Chondrocyte (in vitro differentiated cells): ENCODE measurements around the gene RGS6. TPM values are rescaled to one million over a fixed set of nuclear protein-coding genes. Genes with fewer than 3 reads are reported as not detected.

Experiments
- DNase-seq: peaks from one replicate; pipeline ENCODE4 v3.0.0; 2021; ENCODE audit warnings: mixed read lengths, low spot score
- H3K27ac Mint-ChIP-seq: one replicate; pipeline ENCODE4 v1.8.0; 2021; ENCODE audit warnings: mild to moderate bottlenecking, moderate library complexity, mixed read lengths; ENCODE audit not compliant: unreplicated experiment
- H3K27me3 Mint-ChIP-seq: 2 replicates; pipeline ENCODE4 v1.8.0; 2021; ENCODE audit warnings: low read depth, mixed read lengths
- H3K36me3 Mint-ChIP-seq: 2 replicates; pipeline ENCODE4 v1.8.0; 2021; ENCODE audit warnings: low read depth, mixed read lengths
- H3K4me1 Mint-ChIP-seq: 2 replicates; pipeline ENCODE4 v1.8.0; 2021; ENCODE audit warnings: low read depth, mild to moderate bottlenecking, mixed read lengths
- H3K4me3 Mint-ChIP-seq: one replicate; pipeline ENCODE4 v1.8.0; 2021; ENCODE audit warnings: mild to moderate bottlenecking, moderate library complexity, mixed read lengths; ENCODE audit not compliant: unreplicated experiment
- H3K9me3 Mint-ChIP-seq: 2 replicates; pipeline ENCODE4 v1.8.0; 2021; ENCODE audit warnings: low read depth, mixed read lengths
- CTCF ChIP-seq: fragments of 200-600 bp; sonication (generic); IDR thresholded peaks from 2 replicates; pipeline ENCODE4 v1.5.0; 2021; ENCODE audit warnings: antibody characterized with exemption, mild to moderate bottlenecking, moderate library complexity
- total RNA-seq: library from RNA; stranded (reverse); gene quantifications from 3 replicates; pipeline ENCODE4 v1.2.1, GENCODE V29; 2021

The RGS6 gene
- total RNA-seq, 1 donor from 2014 or later, result 0.12 TPM

- DNase-seq, result no peak
- Mint-ChIP-seq H3K27me3 (no peaks in the 10 kb centered on the region), H3K4me1 (no peaks in the 10 kb centered on the region), H3K36me3 (no peaks in the 10 kb centered on the region), H3K9me3 (peaks cover 2% of the 10 kb centered on the region), H3K4me3 (no peak overlapping the region), H3K27ac (no peak overlapping the region)
- no peak for TF ChIP-seq CTCF
These were observed 657.4 kb downstream of the RGS6 start for GRCh38 chr14:72589652-72590051.

- H3K36me3 Mint-ChIP-seq, result no peaks in the 10 kb centered on the region
- H3K4me1 Mint-ChIP-seq, result no peaks in the 10 kb centered on the region
- H3K27me3 Mint-ChIP-seq, result no peaks in the 10 kb centered on the region
- H3K27ac Mint-ChIP-seq, result no peak overlapping the region
- DNase-seq, result no peak
- no peak for TF ChIP-seq CTCF
- H3K9me3 Mint-ChIP-seq, result peaks cover 2% of the 10 kb centered on the region
- H3K4me3 Mint-ChIP-seq, result no peak overlapping the region
These were observed 658.3 kb downstream of the RGS6 start for GRCh38 chr14:72590577-72590976.

GRCh38 chr14:72591391-72591790 lies 659.2 kb downstream of the RGS6 start:
- H3K9me3 Mint-ChIP-seq, result no peaks in the 10 kb centered on the region
- no peak for TF ChIP-seq CTCF
- DNase-seq, result no peak
- H3K27ac Mint-ChIP-seq, result no peak overlapping the region
- no peaks in the 10 kb centered on the region for H3K36me3 Mint-ChIP-seq
- H3K4me1 Mint-ChIP-seq, result no peaks in the 10 kb centered on the region
- no peak overlapping the region for H3K4me3 Mint-ChIP-seq
- no peaks in the 10 kb centered on the region for H3K27me3 Mint-ChIP-seq

GRCh38 chr14:72594099-72594901 lies 662.1 kb downstream of the RGS6 start:
- H3K9me3 Mint-ChIP-seq, result no peaks in the 10 kb centered on the region
- H3K27ac Mint-ChIP-seq, result no peak overlapping the region
- no peaks in the 10 kb centered on the region for H3K27me3 Mint-ChIP-seq
- H3K4me1 Mint-ChIP-seq, result no peaks in the 10 kb centered on the region
- no peak overlapping the region for H3K4me3 Mint-ChIP-seq
- no peak for TF ChIP-seq CTCF
- no peak for DNase-seq
- H3K36me3 Mint-ChIP-seq, result no peaks in the 10 kb centered on the region

GRCh38 chr14:72595152-72595862 lies 663.1 kb downstream of the RGS6 start:
- H3K36me3 Mint-ChIP-seq, result no peaks in the 10 kb centered on the region
- no peak for TF ChIP-seq CTCF
- H3K4me1 Mint-ChIP-seq, result no peaks in the 10 kb centered on the region
- H3K27ac Mint-ChIP-seq, result no peak overlapping the region
- DNase-seq, result no peak
- no peak overlapping the region for H3K4me3 Mint-ChIP-seq
- no peaks in the 10 kb centered on the region for H3K9me3 Mint-ChIP-seq
- H3K27me3 Mint-ChIP-seq, result no peaks in the 10 kb centered on the region
